GM21786 (cell line): ENCODE measurements around the gene SNRPD3.
"Not testable (repeated sequence)": the region's sequence is repeated elsewhere in the genome, so short reads cannot be mapped to it uniquely, and the experiment has no call there.

Experiments used
- ATAC-seq: cut with Tn5 transposase; IDR thresholded peaks from one replicate; pipeline ENCODE4 v1.9.1; 2021; ENCODE audit not compliant: unreplicated experiment

SNRPD3 gene

DNA sequence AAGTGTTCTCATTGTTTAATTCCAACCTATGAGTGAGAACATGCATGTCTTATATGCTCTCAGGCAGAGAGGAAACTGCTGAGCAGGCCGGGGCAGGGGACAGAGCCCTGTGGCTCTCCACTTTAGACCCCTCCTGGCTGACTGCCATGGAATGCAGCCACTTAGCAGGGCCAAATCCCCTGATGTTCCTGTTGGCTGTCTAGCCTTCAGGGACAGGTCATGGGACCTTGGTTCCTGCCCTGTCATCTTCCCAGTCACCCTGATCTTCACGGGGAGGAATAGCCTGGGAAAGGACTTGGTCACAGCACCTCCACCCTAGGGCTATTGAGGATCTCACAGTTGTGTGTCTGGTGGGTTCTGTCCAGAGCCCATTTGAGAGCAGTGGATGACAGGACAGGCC is 50.5 kb downstream of the SNRPD3 start:
- ATAC-seq, result not testable (repeated sequence)

DNA sequence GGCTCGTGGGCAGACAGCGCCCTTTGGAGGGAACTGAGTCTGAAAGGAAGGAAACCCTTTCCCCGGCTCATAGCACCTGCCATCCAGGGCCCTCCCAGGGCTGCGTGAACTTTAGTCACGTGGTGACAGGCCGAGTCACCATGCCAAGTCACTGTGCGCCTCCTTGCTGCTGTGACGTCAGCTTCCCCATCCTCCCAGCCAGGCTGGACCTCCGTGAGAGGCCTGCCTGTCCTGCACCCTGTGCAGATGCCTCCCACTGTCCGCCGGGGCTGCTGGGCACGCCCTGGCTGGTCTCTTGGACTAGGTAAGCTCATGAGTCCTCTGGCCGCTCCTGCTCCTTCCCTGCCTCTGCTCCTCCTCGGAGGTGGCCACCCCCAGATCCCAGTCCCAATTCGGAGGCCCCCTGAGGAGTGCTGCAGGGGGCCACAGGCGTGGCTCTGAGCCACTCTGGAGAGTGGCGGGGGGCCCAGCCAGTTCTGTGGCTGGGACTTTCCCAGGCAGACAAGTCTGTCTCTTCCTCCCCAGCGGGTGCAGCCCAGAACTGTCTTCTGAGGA is 51.7 kb downstream of the SNRPD3 start:
- ATAC-seq, result peak; percentile 62

DNA sequence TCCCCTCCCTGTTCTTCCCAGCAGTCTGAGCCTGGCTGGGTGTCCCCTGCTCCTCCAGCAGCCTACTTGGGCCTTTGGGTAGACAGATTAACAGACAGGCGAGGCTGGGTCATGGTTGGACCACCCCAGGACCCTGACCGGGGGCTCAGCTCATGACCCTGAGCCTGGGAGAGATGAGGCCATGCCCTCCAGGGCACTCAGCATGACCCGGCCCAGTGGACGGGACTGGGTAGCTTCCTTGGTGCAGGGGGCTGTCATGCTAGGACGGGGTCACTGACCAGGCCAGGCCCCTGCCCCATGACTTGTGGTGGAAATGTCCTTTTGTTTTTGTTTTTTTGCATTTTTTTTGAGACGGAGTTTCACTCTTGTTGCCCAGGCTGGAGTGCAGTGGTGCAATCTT is 52.5 kb downstream of the SNRPD3 start:
- not testable (repeated sequence) for ATAC-seq

GRCh38 chr22:24609888-24610287 is 54.1 kb downstream of the SNRPD3 start:
- ATAC-seq, result not testable (repeated sequence)

DNA sequence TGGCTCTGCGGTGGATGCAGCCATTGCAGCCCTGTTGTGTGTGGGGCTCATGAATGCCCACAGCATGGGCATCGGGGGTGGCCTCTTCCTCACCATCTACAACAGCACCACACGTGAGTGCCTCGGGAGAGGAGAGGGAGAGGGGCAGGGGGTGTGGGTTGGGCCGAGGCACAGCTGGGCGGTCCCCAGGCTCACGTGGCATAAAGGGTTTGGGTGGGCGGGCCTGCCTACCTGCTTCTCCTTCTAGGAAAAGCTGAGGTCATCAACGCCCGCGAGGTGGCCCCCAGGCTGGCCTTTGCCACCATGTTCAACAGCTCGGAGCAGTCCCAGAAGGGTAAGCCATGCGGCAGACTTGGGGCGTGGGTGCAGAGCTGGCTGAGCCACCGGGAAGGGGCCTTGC is 59.0 kb downstream of the SNRPD3 start:
- ATAC-seq, result not testable (repeated sequence)

- ATAC-seq, result not testable (repeated sequence)
These were observed 65.4 kb downstream of the SNRPD3 start for GRCh38 chr22:24621244-24621643.

- not testable (repeated sequence) for ATAC-seq
These were observed 66.8 kb downstream of the SNRPD3 start for GRCh38 chr22:24622596-24622995.
